Measurements from ENCODE around the gene RELCH.

The RELCH gene

DNA sequence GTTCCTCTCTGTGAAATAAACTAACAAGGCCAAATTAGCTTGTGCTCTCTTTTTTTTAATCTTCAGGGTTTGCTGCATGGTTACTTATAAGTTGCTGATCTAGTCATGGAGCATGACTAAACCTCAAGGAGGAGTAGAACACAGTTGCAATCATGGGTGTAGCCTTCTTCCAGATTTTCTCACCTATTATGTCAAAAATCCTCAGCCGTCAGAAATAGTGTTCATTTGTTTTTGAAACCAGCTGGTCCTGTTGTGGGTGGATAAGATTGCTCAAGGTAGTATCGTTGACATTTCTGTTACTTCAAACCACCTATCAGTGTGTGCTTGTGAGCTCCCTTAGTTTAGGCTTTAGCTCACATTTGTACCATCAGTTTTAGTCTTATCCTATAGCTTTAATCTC lies 11.2 kb downstream of the RELCH start:
- H3K9me3 ChIP-seq, result no peaks in the 10 kb centered on the region
- TF ChIP-seq, protein P1, sequence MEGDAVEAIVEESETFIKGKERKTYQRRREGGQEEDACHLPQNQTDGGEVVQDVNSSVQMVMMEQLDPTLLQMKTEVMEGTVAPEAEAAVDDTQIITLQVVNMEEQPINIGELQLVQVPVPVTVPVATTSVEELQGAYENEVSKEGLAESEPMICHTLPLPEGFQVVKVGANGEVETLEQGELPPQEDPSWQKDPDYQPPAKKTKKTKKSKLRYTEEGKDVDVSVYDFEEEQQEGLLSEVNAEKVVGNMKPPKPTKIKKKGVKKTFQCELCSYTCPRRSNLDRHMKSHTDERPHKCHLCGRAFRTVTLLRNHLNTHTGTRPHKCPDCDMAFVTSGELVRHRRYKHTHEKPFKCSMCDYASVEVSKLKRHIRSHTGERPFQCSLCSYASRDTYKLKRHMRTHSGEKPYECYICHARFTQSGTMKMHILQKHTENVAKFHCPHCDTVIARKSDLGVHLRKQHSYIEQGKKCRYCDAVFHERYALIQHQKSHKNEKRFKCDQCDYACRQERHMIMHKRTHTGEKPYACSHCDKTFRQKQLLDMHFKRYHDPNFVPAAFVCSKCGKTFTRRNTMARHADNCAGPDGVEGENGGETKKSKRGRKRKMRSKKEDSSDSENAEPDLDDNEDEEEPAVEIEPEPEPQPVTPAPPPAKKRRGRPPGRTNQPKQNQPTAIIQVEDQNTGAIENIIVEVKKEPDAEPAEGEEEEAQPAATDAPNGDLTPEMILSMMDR (IDR thresholded peaks at IDR 0.05; ENCODE audit: low read depth, low read length), result no peak
- H3K4me1 ChIP-seq, result no peaks in the 10 kb centered on the region
- H3K27me3 ChIP-seq, result no peaks in the 10 kb centered on the region
- DNase-seq, result no peak
- H3K36me3 ChIP-seq, result no peaks in the 10 kb centered on the region
- H3K4me3 ChIP-seq (ENCODE audit: low read depth, low read length), result no peak overlapping the region

DNA sequence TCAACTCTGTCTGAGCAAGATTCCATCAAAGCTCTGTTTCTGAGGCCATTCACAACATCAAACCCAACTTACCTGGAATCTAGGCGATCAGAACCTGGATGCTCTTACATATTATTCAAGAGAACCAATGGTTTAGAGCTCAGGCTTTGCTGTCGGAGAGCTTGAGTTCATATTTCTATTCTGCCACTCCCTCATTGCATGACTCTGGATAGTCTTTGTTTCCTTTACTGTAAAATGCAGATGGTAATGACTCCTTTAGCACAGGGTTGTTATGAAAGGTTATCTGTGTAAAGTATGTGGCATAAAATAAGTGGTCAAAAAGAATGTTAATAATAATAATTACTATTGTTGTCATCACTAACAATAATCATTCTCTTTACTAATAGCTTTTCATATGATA lies 12.6 kb downstream of the RELCH start:
- no peak for DNase-seq
- no peaks in the 10 kb centered on the region for H3K9me3 ChIP-seq
- TF ChIP-seq, protein P1 (IDR thresholded peaks at IDR 0.05; ENCODE audit: low read depth, low read length), result no peak

DNA sequence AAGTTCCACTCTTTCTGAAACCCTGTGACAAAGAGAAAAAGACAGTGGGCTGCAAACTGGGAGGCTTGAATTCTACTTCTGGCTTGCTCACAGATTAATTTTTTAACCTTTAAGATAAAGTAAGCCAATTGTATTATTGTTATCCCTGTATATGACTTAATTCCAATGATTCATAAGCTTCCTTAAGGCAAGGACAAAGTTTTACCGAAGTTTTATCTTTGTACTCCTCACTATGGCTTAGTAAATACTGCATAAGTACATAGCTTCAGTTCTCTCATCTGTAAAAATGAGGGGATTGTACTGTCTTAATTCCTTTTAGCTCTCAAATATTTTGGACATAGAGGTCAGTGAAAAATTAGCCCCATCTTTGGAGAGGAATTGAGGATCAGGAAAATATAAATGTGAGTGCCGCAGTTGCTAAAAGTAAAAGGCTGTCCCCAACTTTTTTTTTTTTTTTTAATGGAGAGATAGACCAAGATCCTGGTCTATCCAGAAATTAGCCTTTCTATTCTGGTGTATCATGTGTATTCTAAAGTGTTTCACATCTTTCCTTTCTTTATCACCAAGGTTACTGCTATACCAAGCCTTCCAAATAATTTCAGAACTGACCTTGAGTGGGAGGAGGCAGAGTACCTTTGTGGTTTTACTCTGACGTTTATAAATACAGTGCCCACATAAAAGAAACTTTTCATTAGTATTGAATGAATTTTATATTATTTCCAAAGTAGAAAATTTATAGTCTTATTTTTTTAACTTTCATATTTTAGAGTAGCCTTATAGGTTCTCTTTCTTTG lies 13.3 kb downstream of the RELCH start:
- Histone ChIP-seq H3K9me3 (no peaks in the 10 kb centered on the region), H3K36me3 (no peaks in the 10 kb centered on the region), H3K27me3 (no peaks in the 10 kb centered on the region), H3K4me1 (no peaks in the 10 kb centered on the region), H3K4me3 (ENCODE audit: low read depth, low read length) (no peak overlapping the region)
- TF ChIP-seq, protein P1 (IDR thresholded peaks at IDR 0.05; ENCODE audit: low read depth, low read length), result no peak
- no peak for DNase-seq

More for the DNA sequence above, 12.6 kb downstream of the RELCH start:
- no peaks in the 10 kb centered on the region for H3K27me3 ChIP-seq
- no peaks in the 10 kb centered on the region for H3K4me1 ChIP-seq
- H3K36me3 ChIP-seq, result no peaks in the 10 kb centered on the region
- H3K4me3 ChIP-seq (ENCODE audit: low read depth, low read length), result no peak overlapping the region

DNA sequence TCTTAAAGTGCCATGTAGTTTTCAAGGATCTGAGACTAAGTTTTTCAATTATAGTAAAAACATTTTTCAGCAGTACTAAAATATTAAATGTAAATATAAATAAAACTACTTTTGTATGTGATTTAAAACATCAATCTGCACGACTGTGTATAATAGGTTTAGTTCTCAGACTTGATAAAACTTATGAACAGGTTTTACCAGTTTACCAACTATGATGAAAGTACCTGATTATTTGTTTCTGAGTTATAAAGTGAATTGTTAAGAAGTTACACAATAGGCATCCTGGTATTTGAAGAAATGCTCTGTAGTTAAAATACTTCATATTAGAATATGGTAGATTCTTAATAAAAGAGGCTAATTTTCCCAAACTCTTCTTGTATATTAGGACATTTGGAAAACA lies 14.8 kb downstream of the RELCH start:
- H3K4me1 ChIP-seq, result no peaks in the 10 kb centered on the region
- H3K4me3 ChIP-seq (ENCODE audit: low read depth, low read length), result no peak overlapping the region
- H3K9me3 ChIP-seq, result no peaks in the 10 kb centered on the region
- DNase-seq, result no peak
- TF ChIP-seq, protein P1 (IDR thresholded peaks at IDR 0.05; ENCODE audit: low read depth, low read length), result no peak
- no peaks in the 10 kb centered on the region for H3K36me3 ChIP-seq
- H3K27me3 ChIP-seq, result no peaks in the 10 kb centered on the region

GRCh38 chr18:62205824-62206223 lies 18.8 kb downstream of the RELCH start:
- TF ChIP-seq, protein P1 (IDR thresholded peaks at IDR 0.05; ENCODE audit: low read depth, low read length), result no peak
- no peaks in the 10 kb centered on the region for H3K4me1 ChIP-seq
- no peak for DNase-seq
- no peaks in the 10 kb centered on the region for H3K27me3 ChIP-seq
- H3K4me3 ChIP-seq (ENCODE audit: low read depth, low read length), result no peak overlapping the region
- no peaks in the 10 kb centered on the region for H3K36me3 ChIP-seq
- no peaks in the 10 kb centered on the region for H3K9me3 ChIP-seq

GRCh38 chr18:62206593-62206992 lies 19.5 kb downstream of the RELCH start:
- Histone ChIP-seq H3K4me3 (ENCODE audit: low read depth, low read length) (no peak overlapping the region), H3K36me3 (no peaks in the 10 kb centered on the region), H3K9me3 (no peaks in the 10 kb centered on the region), H3K4me1 (no peaks in the 10 kb centered on the region), H3K27me3 (no peaks in the 10 kb centered on the region)
- TF ChIP-seq, protein P1 (IDR thresholded peaks at IDR 0.05; ENCODE audit: low read depth, low read length), result no peak
- DNase-seq, result no peak

All from BE2C (cell line).